ENCODE data around the gene WDR27. TPM values are rescaled to one million over a fixed set of nuclear protein-coding genes. Genes with fewer than 3 reads are reported as not detected.
A peak's percentile ranks its signal among the peaks of the same experiment; 100 is the strongest.

Gene WDR27
- polyA plus RNA-seq (ENCODE audit: insufficient read length in 4 of 4): 10 to 100 TPM; 36.8 to 62.5 (median 56.6) TPM

- DNase-seq (ENCODE audit: low read depth in 4 of 4, low spot score in 3 of 4): peak; percentile 89 to 95 (median 90)
These were observed at the start of gene WDR27, which contains the start of gene C6orf120 for GRCh38 chr6:169701954-169702839. TSS of gene WDR27 (minus strand) at chr6:169702029. CDS start at chr6:169689005, 13,024 bp downstream. TSS of gene C6orf120 (plus strand) at chr6:169702126. CDS start at chr6:169702460, 334 bp downstream.

GRCh38 chr6:169746556-169746955 lies 44.7 kb upstream of the WDR27 start:
- no peak for DNase-seq (ENCODE audit: low read depth in 4 of 4, low spot score in 3 of 4)

GRCh38 chr6:169745405-169745804 lies 43.6 kb upstream of the WDR27 start:
- no peak for DNase-seq (ENCODE audit: low read depth in 4 of 4, low spot score in 3 of 4)

GRCh38 chr6:169741344-169741743 lies 39.5 kb upstream of the WDR27 start:
- no peak for DNase-seq (ENCODE audit: low read depth in 4 of 4, low spot score in 3 of 4)

- DNase-seq (ENCODE audit: low read depth in 4 of 4, low spot score in 3 of 4): no peak
These were observed 37.2 kb upstream of the WDR27 start for GRCh38 chr6:169738976-169739529.

GRCh38 chr6:169738204-169738975 lies 36.6 kb upstream of the WDR27 start:
- no peak for DNase-seq (ENCODE audit: low read depth in 4 of 4, low spot score in 3 of 4)

- no peak for DNase-seq (ENCODE audit: low read depth in 4 of 4, low spot score in 3 of 4)
These were observed 28.1 kb upstream of the WDR27 start for GRCh38 chr6:169729961-169730360.

GRCh38 chr6:169726963-169727362 lies 25.1 kb upstream of the WDR27 start:
- DNase-seq (ENCODE audit: low read depth in 4 of 4, low spot score in 3 of 4): no peak

GRCh38 chr6:169726049-169726400 lies 24.2 kb upstream of the WDR27 start:
- DNase-seq (ENCODE audit: low read depth in 4 of 4, low spot score in 3 of 4): no peak

- peak; percentile 25 to 57 (median 51) for DNase-seq (ENCODE audit: low read depth in 4 of 4, low spot score in 3 of 4)
These were observed 23.6 kb upstream of the WDR27 start for GRCh38 chr6:169725125-169726048.

- peak; percentile 56 to 68 (median 58) for DNase-seq (ENCODE audit: low read depth in 4 of 4, low spot score in 3 of 4)
These were observed 22.8 kb upstream of the WDR27 start, which contains the start of gene PHF10 for GRCh38 chr6:169724494-169725124. TSS of gene PHF10 (minus strand) at chr6:169724500. CDS start at chr6:169723931, 569 bp downstream.

GRCh38 chr6:169723991-169724493 lies 22.2 kb upstream of the WDR27 start:
- DNase-seq (ENCODE audit: low read depth in 4 of 4, low spot score in 3 of 4): no peak

- DNase-seq (ENCODE audit: low read depth in 4 of 4, low spot score in 3 of 4): peak; percentile 49 to 62 (median 53)
These were observed 21.5 kb upstream of the WDR27 start for GRCh38 chr6:169723200-169723909.

- peak in 1 of 4 donors; percentile 32 for DNase-seq (ENCODE audit: low read depth in 4 of 4, low spot score in 3 of 4)
These were observed 20.8 kb upstream of the WDR27 start for GRCh38 chr6:169722362-169723199.

- DNase-seq (ENCODE audit: low read depth in 4 of 4, low spot score in 3 of 4): no peak
These were observed 18.5 kb upstream of the WDR27 start for GRCh38 chr6:169720207-169720855.

- DNase-seq (ENCODE audit: low read depth in 4 of 4, low spot score in 3 of 4): no peak
These were observed 17.3 kb upstream of the WDR27 start for GRCh38 chr6:169719117-169719516.

GRCh38 chr6:169714595-169714994 lies 12.8 kb upstream of the WDR27 start:
- DNase-seq (ENCODE audit: low read depth in 4 of 4, low spot score in 3 of 4): no peak

All from right renal pelvis (tissue), 4 donors.